ENCODE results near the gene SIAH2.

DNA sequence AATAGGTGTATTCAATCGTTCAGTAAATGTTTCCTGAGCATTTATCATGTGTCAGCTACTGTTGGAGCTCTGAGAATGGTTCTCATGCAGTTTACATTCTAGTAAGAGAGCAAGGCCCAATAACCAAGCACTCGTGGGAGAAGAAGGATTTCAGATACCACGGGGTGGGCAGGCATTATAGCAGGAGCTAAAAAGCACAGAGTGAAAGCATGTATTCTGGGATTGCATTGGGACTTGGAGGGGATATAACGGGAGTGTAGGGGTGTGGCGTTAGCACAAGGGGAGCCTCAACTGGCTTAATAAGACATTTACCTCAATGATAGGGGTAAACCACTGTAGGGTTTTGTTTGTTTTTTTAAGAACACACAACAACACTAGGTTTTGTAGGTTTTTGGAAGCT, 1.6 kb upstream of the SIAH2 start:
- TF ChIP-seq, protein P1, sequence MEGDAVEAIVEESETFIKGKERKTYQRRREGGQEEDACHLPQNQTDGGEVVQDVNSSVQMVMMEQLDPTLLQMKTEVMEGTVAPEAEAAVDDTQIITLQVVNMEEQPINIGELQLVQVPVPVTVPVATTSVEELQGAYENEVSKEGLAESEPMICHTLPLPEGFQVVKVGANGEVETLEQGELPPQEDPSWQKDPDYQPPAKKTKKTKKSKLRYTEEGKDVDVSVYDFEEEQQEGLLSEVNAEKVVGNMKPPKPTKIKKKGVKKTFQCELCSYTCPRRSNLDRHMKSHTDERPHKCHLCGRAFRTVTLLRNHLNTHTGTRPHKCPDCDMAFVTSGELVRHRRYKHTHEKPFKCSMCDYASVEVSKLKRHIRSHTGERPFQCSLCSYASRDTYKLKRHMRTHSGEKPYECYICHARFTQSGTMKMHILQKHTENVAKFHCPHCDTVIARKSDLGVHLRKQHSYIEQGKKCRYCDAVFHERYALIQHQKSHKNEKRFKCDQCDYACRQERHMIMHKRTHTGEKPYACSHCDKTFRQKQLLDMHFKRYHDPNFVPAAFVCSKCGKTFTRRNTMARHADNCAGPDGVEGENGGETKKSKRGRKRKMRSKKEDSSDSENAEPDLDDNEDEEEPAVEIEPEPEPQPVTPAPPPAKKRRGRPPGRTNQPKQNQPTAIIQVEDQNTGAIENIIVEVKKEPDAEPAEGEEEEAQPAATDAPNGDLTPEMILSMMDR (IDR thresholded peaks at IDR 0.05), result no peak
- no peak for TF ChIP-seq ZFX (IDR thresholded peaks at IDR 0.05; ENCODE audit: borderline replicate concordance)
